PFSK-1 (cell line): ENCODE results near the gene TTLL6.

Experiments used
- FOXP2 ChIP-seq: optimal IDR thresholded peaks from 2 replicates; pipeline ENCODE3; 2011; ENCODE audit warnings: borderline replicate concordance, control low read depth, inconsistent platforms; ENCODE audit not compliant: insufficient read depth; ENCODE audit errors: extremely low read length, extremely low read depth
- POLR2AphosphoS5 ChIP-seq: IDR thresholded peaks from 2 replicates; pipeline ENCODE4 v1.6.1; 2012; ENCODE audit warnings: low read depth, mild to moderate bottlenecking, control low read depth, low read length, moderate library complexity
- REST ChIP-seq, 2 experiments: IDR thresholded peaks; 2 replicates each; pipeline versions ENCODE4 v1.6.1 to v1.8.0; 2011 to 2012; ENCODE audit warnings: low read depth in 2 of 2, low read length in 2 of 2, control low read depth in 1 of 2, inconsistent platforms in 1 of 2, mild to moderate bottlenecking in 1 of 2, moderate library complexity in 1 of 2; ENCODE audit not compliant: insufficient read depth in 1 of 2
- SIN3A ChIP-seq: IDR thresholded peaks from 2 replicates; pipeline ENCODE4 v1.6.1; 2012; ENCODE audit warnings: mild to moderate bottlenecking, low read length, moderate library complexity, borderline replicate concordance; ENCODE audit not compliant: insufficient read depth
- TAF1 ChIP-seq: IDR thresholded peaks from 2 replicates; pipeline ENCODE4 v1.6.1; 2012; ENCODE audit warnings: low read length, control low read depth, borderline replicate concordance; ENCODE audit not compliant: insufficient read depth

TTLL6 gene

GRCh38 chr17:48854774-48855476, 37.9 kb upstream of the TTLL6 start:
- no peak for TF ChIP-seq TAF1
- no peak for TF ChIP-seq SIN3A
- no peak for TF ChIP-seq FOXP2
- no peak for TF ChIP-seq POLR2AphosphoS5
- no peak for TF ChIP-seq REST (IDR thresholded peaks at IDR 0.05; ENCODE audit: insufficient read depth in 1 of 2, low read depth in 2 of 2, low read length in 2 of 2)

- TF ChIP-seq TAF1, result no peak
- no peak for TF ChIP-seq POLR2AphosphoS5
- TF ChIP-seq SIN3A, result no peak
- no peak for TF ChIP-seq REST (IDR thresholded peaks at IDR 0.05; ENCODE audit: insufficient read depth in 1 of 2, low read depth in 2 of 2, low read length in 2 of 2)
- TF ChIP-seq FOXP2, result no peak
Measured at GRCh38 chr17:48850792-48851323, 33.8 kb upstream of the TTLL6 start.

- no peak for TF ChIP-seq FOXP2
- no peak for TF ChIP-seq POLR2AphosphoS5
- TF ChIP-seq REST (IDR thresholded peaks at IDR 0.05; ENCODE audit: insufficient read depth in 1 of 2, low read depth in 2 of 2, low read length in 2 of 2), result no peak
- no peak for TF ChIP-seq SIN3A
- no peak for TF ChIP-seq TAF1
Measured at GRCh38 chr17:48843187-48843900, 26.3 kb upstream of the TTLL6 start.

GRCh38 chr17:48842746-48843145, 25.7 kb upstream of the TTLL6 start:
- TF ChIP-seq TAF1 (no peak), REST (IDR thresholded peaks at IDR 0.05; ENCODE audit: insufficient read depth in 1 of 2, low read depth in 2 of 2, low read length in 2 of 2) (no peak), FOXP2 (no peak), POLR2AphosphoS5 (no peak), SIN3A (no peak)
